ENCODE results near the gene NOL4L.
"Not testable (repeated sequence)": the region's sequence is repeated elsewhere in the genome, so short reads cannot be mapped to it uniquely, and the experiment has no call there.

The NOL4L gene

GRCh38 chr20:32596681-32597252 is 11.6 kb upstream of the NOL4L start:
- no peak for DNase-seq (ENCODE audit: low spot score)

DNA sequence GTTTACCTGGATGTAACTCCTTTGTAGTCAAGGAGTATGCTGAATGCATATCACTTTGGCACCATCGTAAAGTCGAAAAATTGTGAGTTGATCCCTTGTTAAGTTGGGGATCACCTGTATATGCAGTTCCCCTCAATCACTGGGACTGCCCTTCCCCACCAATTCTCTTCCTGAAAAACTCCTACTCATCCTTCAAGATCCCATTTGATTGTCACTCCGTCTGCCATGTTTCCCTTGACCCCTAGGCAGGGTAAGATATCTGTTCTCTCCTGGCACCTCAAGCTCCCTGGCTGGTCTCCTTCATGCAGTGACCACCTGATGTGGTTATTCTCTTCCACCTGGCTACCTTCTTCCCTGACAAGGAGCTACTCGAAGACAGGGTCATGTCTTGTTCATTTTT is 10.0 kb upstream of the NOL4L start:
- DNase-seq (ENCODE audit: low spot score) = no peak

DNA sequence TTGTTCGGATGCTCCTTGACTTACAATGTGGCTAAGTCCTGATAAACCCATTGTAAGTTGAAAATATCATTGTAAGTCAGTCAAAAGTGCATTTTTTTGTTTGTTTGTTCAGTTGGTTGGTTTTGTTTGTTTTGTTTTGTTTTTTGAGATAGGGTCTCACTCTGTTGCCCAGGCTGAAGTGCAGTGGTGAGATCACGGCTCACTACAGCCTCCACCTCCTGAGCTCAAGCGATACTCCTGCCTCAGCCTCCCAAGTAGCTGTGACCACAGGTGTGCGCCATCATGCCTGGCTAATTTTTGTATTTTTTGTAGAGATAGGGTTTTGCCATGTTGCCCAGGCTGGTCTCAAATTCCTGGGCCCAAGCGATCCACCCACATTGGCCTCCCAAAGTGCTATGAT is 9.5 kb upstream of the NOL4L start:
- not testable (repeated sequence) for DNase-seq (ENCODE audit: low spot score)

DNA sequence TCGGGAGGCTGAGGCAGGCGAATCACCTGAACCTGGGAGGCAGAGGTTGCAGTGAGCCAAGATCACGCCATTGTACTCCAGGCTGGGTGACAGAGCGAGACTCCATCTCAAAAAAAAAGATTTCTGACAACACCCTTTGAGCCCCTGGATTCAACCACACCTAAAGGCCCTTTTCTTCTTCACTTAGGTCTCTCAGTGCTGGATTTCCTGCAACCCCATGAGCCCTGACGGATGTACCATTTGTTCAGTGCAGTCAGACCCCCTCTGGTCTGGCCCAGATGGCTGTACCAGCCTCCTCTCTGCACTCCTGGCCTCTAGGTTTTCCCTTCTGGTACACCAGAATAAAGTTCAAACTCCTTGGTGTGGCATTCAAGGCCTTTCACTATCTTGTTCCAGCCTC is 9.1 kb upstream of the NOL4L start:
- no peak for DNase-seq (ENCODE audit: low spot score)

DNA sequence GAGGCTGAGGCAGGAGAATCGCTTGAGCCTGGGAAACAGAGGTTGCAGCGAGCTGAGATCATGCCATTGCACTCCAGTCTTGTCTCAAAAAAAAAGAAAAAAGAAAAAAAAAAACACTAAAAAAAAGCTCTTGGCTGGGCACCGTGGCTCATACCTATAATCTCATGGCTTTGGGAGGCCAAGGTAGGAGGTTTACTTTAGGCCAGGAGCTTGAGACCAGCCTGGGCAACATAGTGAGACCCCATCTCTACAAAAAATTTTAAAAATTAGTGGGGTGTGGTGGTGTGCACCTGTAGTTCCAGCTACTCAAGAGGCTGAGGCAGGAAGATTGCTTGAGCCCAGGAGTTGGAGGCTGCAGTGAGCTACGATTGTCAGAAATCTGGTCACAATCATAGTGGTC is 7.5 kb upstream of the NOL4L start:
- DNase-seq (ENCODE audit: low spot score) = not testable (repeated sequence)

GRCh38 chr20:32592022-32592421 is 6.9 kb upstream of the NOL4L start:
- no peak for DNase-seq (ENCODE audit: low spot score)

GRCh38 chr20:32589769-32590168 is 4.6 kb upstream of the NOL4L start:
- no peak for DNase-seq (ENCODE audit: low spot score)

DNA sequence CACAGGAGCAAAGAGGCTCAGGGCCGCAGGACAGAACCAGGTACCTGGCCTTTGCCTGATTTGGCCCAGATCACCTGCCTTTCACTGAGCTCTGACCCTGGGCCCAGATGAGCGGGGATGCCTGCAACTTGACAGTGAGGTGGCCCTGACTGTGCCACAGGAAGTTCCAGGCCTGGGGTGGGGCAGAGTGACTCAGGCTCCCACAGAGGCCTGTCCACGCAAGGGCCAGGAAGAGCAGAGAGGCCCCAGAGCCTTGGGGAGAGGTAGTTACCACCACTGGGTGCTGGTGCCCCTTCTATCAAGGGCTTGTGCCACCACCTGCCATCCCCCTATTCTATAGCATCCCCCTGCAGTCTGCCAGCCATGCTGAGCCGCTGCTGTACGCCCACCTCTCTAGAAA is 4.1 kb upstream of the NOL4L start:
- no peak for DNase-seq (ENCODE audit: low spot score)

DNA sequence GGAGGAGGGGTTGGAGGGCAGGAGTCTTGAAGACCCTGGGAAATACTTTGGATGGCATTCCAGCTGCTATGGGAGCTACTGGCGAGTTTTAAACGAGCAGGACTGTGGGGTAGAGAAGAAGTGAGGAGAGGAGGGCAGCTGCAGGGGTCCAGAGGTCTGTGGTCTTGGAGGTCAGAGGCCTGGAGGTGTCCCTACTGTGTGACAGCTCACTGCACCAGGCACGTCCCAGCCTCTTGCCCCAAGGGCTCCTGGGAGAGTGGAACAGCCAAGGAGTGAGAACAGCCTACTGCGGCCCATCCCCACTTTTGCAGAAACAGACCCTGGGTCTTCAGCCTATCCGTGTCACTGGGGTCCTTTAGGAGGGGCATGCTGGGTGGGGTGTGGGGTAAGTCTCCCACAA is 2.9 kb upstream of the NOL4L start:
- DNase-seq (ENCODE audit: low spot score) = no peak

- no peak for DNase-seq (ENCODE audit: low spot score)
These were observed 1.2 kb upstream of the NOL4L start for GRCh38 chr20:32586291-32586690.

GRCh38 chr20:32585586-32586127 is 524 bp upstream of the NOL4L start:
- DNase-seq (ENCODE audit: low spot score) = no peak

GRCh38 chr20:32583581-32584070 is 1.5 kb downstream of the NOL4L start:
- DNase-seq (ENCODE audit: low spot score) = peak; percentile 57

GRCh38 chr20:32582659-32583580 is 2.2 kb downstream of the NOL4L start:
- peak; percentile 58 for DNase-seq (ENCODE audit: low spot score)

GRCh38 chr20:32581839-32582658 is 3.1 kb downstream of the NOL4L start:
- DNase-seq (ENCODE audit: low spot score) = no peak

DNA sequence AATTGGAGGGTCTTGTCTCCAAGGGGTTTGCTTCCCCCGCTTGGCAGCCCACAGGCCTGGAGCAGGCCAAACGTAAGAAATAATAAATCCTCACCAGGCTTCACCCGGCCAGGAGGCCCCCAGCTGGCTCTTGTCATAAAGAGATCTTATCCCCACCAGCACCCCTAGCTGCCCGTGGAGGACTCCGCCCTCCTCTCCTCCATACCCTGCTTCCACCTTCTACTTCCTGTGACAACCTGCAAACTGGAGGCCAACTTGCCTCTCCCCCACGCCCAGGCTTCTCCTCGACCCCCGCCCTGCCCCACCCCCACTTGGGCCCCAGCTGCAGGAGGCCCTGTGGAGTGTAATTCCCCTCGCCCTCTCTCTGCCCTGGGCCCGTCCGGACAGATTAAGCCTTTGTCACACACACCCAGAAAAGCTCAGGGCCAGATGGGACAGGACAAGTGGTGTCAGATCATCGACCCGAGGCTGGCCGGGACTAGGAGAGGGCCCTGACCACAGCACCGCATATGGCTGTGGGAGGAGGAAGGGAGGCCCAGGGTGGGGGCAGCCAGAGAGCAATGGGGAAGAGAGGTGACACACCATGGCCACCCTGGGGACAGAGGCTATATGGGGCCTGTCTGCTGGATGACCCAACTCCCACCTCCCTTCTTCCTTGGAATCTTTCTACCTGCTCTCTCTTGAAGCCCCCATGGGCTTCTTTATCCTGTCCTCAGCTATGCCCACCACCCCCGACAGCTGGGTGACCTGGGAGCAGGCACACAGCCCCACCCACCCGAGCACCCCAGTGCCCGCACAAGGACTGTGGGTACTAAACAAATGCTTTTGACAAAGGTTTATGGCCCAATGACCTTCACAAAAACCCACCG is 3.9 kb downstream of the NOL4L start:
- no peak for DNase-seq (ENCODE audit: low spot score)

GRCh38 chr20:32580219-32580969 is 4.7 kb downstream of the NOL4L start:
- no peak for DNase-seq (ENCODE audit: low spot score)

- no peak for DNase-seq (ENCODE audit: low spot score)
These were observed 6.2 kb downstream of the NOL4L start for GRCh38 chr20:32578840-32579390.

GRCh38 chr20:32578062-32578461 is 7.1 kb downstream of the NOL4L start:
- not testable (repeated sequence) for DNase-seq (ENCODE audit: low spot score)

- DNase-seq (ENCODE audit: low spot score) = no peak
These were observed 7.5 kb downstream of the NOL4L start for GRCh38 chr20:32577657-32578056.

- no peak for DNase-seq (ENCODE audit: low spot score)
These were observed 8.1 kb downstream of the NOL4L start for GRCh38 chr20:32577023-32577422.

Measured in HuH-7.5 (cell line).